Measurements from ENCODE around the gene CRYGC.

DNA sequence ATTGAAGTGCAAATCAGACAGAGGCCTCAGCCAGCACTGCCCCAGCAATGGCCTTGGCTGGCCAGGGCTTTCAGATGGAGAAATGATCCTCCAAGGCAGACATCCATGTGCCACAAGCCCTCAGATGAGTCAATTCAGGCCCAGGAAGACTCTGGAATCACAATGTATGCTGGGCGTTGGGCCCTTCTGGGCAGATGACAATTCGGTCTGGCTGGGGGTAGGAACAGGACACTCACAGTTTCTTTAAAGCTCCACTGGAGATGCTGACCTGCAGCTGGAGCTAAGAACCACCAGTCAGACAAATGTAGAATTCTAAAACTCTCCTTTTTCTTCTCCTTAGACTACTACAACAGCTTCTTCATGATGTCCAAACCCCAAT, 7.1 kb upstream of the CRYGC start:
- TF ChIP-seq ZNF384 (IDR thresholded peaks at IDR 0.05), result no peak
- TF ChIP-seq NFRKB (IDR thresholded peaks at IDR 0.05), result no peak
- TF ChIP-seq L3MBTL2 (conservative IDR thresholded peaks at IDR 0.05), result no peak
- TF ChIP-seq SP1 (IDR thresholded peaks at IDR 0.05), result no peak
- TF ChIP-seq, protein P1, sequence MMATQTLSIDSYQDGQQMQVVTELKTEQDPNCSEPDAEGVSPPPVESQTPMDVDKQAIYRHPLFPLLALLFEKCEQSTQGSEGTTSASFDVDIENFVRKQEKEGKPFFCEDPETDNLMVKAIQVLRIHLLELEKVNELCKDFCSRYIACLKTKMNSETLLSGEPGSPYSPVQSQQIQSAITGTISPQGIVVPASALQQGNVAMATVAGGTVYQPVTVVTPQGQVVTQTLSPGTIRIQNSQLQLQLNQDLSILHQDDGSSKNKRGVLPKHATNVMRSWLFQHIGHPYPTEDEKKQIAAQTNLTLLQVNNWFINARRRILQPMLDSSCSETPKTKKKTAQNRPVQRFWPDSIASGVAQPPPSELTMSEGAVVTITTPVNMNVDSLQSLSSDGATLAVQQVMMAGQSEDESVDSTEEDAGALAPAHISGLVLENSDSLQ (IDR thresholded peaks at IDR 0.05), result no peak
- no peak for TF ChIP-seq BHLHE40 (IDR thresholded peaks at IDR 0.05; ENCODE audit: borderline replicate concordance)
- no peak for TF ChIP-seq HDGF (IDR thresholded peaks at IDR 0.05; ENCODE audit: borderline replicate concordance)
- TF ChIP-seq FOXK2 (IDR thresholded peaks at IDR 0.05), result no peak
- TF ChIP-seq ARNT (IDR thresholded peaks at IDR 0.05), result no peak
- no peak for TF ChIP-seq SUZ12 (IDR thresholded peaks at IDR 0.05)
- no peak for TF ChIP-seq FOXM1 (IDR thresholded peaks at IDR 0.05; ENCODE audit: borderline replicate concordance)
- TF ChIP-seq FOXA1 (IDR thresholded peaks at IDR 0.05), result no peak

All from HEK293T (cell line).